HCT116 (cell line): Measurements from ENCODE around the gene NF2. TPM values are rescaled to one million over a fixed set of nuclear protein-coding genes. Genes with fewer than 3 reads are reported as not detected.

Experiments
- ATAC-seq: fragments of 200-7000 bp; cut with Tn5 transposase; 2 replicates; pipeline ENCODE4 v1.9.1; 2020; ENCODE audit warnings: mild to moderate bottlenecking, moderate library complexity
- Bru-seq: library from RNA; stranded (reverse); fragments of 400-500 nt; gene quantifications from one replicate; lab custom pipeline; 2021; lab: Mats Ljungman, UMichigan
- BruChase-seq, 2 experiments: library from RNA; stranded (reverse); fragments of 400-500 nt; gene quantifications; one replicate each; lab custom pipeline; 2021; lab: Mats Ljungman, UMichigan
- BruUV-seq: library from RNA; stranded (reverse); fragments of 400-500 nt; replicated peaks from 2 replicates; lab custom pipeline; 2021; lab: Mats Ljungman, UMichigan
- CTCF ChIA-PET: fragments of 300-600 bp; sonication (Branson Sonifier 250); formaldehyde crosslinking; loops from one replicate; lab custom pipeline; 2021; ENCODE audit warnings: antibody characterized with exemption; lab: Charles Lee
- POLR2A ChIA-PET: fragments of 300-600, 350-600 bp; sonication (Branson Sonifier 250); formaldehyde crosslinking; loops from one replicate; lab custom pipeline; 2021; ENCODE audit warnings: antibody characterized with exemption; lab: Charles Lee
- RAD21 ChIA-PET, 2 experiments: fragments of 300-600 bp; sonication (Branson Sonifier 250); formaldehyde crosslinking; loops; one replicate each; lab custom pipeline; 2023; ENCODE audit warnings: low total read pairs in 2 of 2; ENCODE audit not compliant: uncharacterized antibody in 2 of 2, unreplicated experiment in 2 of 2, low non-redundant PET in 1 of 2; lab: Charles Lee
- DNase-seq: peaks from one replicate; pipeline ENCODE4 v3.0.0-alpha.2; 2010; ENCODE audit warnings: low read depth, low spot score
- H2AFZ ChIP-seq: fragments of 200-600 bp; shearing (Covaris generic), sonication (generic); 2 replicates; pipeline ENCODE4 v1.6.1; 2017; ENCODE audit warnings: low read depth, mixed run types, mixed read lengths, antibody characterized with exemption, low read length; ENCODE audit not compliant: poor library complexity, severe bottlenecking
- H3K27ac ChIP-seq: 2 replicates; pipeline ENCODE4 v1.5.1; 2012; ENCODE audit warnings: low read depth, low read length
- H3K27me3 ChIP-seq: fragments of 200-600 bp; sonication (generic); 2 replicates; pipeline ENCODE4 v1.6.1; 2016; ENCODE audit warnings: mixed run types, low read length, mixed read lengths; ENCODE audit not compliant: insufficient read depth
- H3K36me3 ChIP-seq, 2 experiments: fragments of 200-500 bp in 1 of 2; fragments of 200-600 bp in 1 of 2; sonication (Bioruptor generic) in 1 of 2; sonication (generic) in 1 of 2; 2 replicates each; pipeline versions ENCODE4 v1.5.1 to v1.6.1; 2014 to 2016; ENCODE audit warnings: low read length in 2 of 2, inconsistent platforms in 1 of 2, mixed read lengths in 1 of 2, mixed run types in 1 of 2; ENCODE audit not compliant: insufficient read depth in 2 of 2, control insufficient read depth in 1 of 2
- H3K4me1 ChIP-seq, 2 experiments: fragments of 200-600 bp in 1 of 2; sonication (generic) in 1 of 2; 2 replicates each; pipeline versions ENCODE4 v1.5.1 to v1.6.1; 2012 to 2017; ENCODE audit warnings: low read length in 2 of 2, inconsistent platforms in 1 of 2, mild to moderate bottlenecking in 1 of 2, mixed read lengths in 1 of 2, mixed run types in 1 of 2, moderate library complexity in 1 of 2; ENCODE audit not compliant: insufficient read depth in 2 of 2, control insufficient read depth in 1 of 2
- H3K4me2 ChIP-seq: fragments of 200-600 bp; sonication (generic); 2 replicates; pipeline ENCODE4 v1.6.1; 2017; ENCODE audit warnings: mixed run types, low read length, mixed read lengths
- H3K4me3 ChIP-seq, 2 experiments: fragments of 200-600 bp in 1 of 2; sonication (generic) in 1 of 2; replicated peaks in 1 of 2; 2 replicates each; pipeline ENCODE4 v1.5.1; 2011 to 2016; ENCODE audit warnings: low read length in 2 of 2, control low read depth in 1 of 2, low read depth in 1 of 2, mild to moderate bottlenecking in 1 of 2, mixed read lengths in 1 of 2, mixed run types in 1 of 2
- H3K79me2 ChIP-seq: fragments of 200-600 bp; sonication (generic); 2 replicates; pipeline ENCODE4 v1.6.1; 2017; ENCODE audit warnings: mild to moderate bottlenecking, mixed run types, low read length, moderate library complexity, mixed read lengths; ENCODE audit not compliant: insufficient read depth
- H3K9ac ChIP-seq: fragments of 200-600 bp; sonication (generic); 2 replicates; pipeline ENCODE4 v1.6.1; 2016; ENCODE audit warnings: low read length, mixed read lengths
- H3K9me2 ChIP-seq: fragments of 200-600 bp; sonication (generic), shearing (Covaris generic); 2 replicates; pipeline ENCODE4 v1.6.1; 2017; ENCODE audit warnings: mixed run types, mild to moderate bottlenecking, moderate library complexity; ENCODE audit not compliant: insufficient read depth
- H3K9me3 ChIP-seq, 2 experiments: fragments of 200-500 bp in 1 of 2; fragments of 200-600 bp in 1 of 2; sonication (Bioruptor generic) in 1 of 2; sonication (generic) in 1 of 2; 2 replicates each; pipeline ENCODE4 v1.6.1; 2014 to 2017; ENCODE audit warnings: low read length in 2 of 2, mixed read lengths in 2 of 2, inconsistent platforms in 1 of 2, low read depth in 1 of 2, mild to moderate bottlenecking in 1 of 2, mixed run types in 1 of 2, moderate library complexity in 1 of 2; ENCODE audit not compliant: control insufficient read depth in 1 of 2, insufficient read depth in 1 of 2
- H4K20me1 ChIP-seq: fragments of 200-600 bp; sonication (generic), shearing (Covaris generic); 2 replicates; pipeline ENCODE4 v1.6.1; 2017; ENCODE audit warnings: mixed run types, mild to moderate bottlenecking, moderate library complexity; ENCODE audit not compliant: insufficient read depth
- CBX3 ChIP-seq: IDR thresholded peaks from 2 replicates; pipeline ENCODE4 v1.6.1; 2012; ENCODE audit warnings: low read depth
- CEBPB ChIP-seq: IDR thresholded peaks from 2 replicates; pipeline ENCODE4 v1.6.1; 2012; ENCODE audit warnings: low read depth
- CTCF ChIP-seq, 3 experiments: fragments of 200-600 bp in 1 of 3; sonication (generic) in 1 of 3; IDR thresholded peaks in 2 of 3; conservative IDR thresholded peaks in 1 of 3; 2 replicates each; pipeline ENCODE4 v1.5.1; 2012 to 2017; ENCODE audit warnings: low read depth in 2 of 3, low read length in 2 of 3, antibody characterized with exemption in 1 of 3, borderline replicate concordance in 1 of 3, control low read depth in 1 of 3, mild to moderate bottlenecking in 1 of 3, mixed read lengths in 1 of 3, mixed run types in 1 of 3, moderate library complexity in 1 of 3; ENCODE audit not compliant: insufficient read depth in 1 of 3
- ELF1 ChIP-seq: IDR thresholded peaks from 2 replicates; pipeline ENCODE4 v1.6.1; 2012; ENCODE audit warnings: low read depth, borderline replicate concordance
- EZH2 ChIP-seq: fragments of 200-600 bp; sonication (generic); IDR thresholded peaks from 2 replicates; pipeline ENCODE4 v1.6.1; 2017; ENCODE audit warnings: antibody characterized with exemption, mixed run types
- EZH2phosphoT487 ChIP-seq: fragments of 200-600 bp; IDR thresholded peaks from 2 replicates; pipeline ENCODE4 v1.6.1; 2018; ENCODE audit warnings: antibody characterized with exemption, borderline replicate concordance
- FOSL1 ChIP-seq: IDR thresholded peaks from 2 replicates; pipeline ENCODE4 v1.6.1; 2012; ENCODE audit warnings: low read depth
- JUND ChIP-seq: IDR thresholded peaks from 2 replicates; pipeline ENCODE4 v1.6.1; 2012
- MAX ChIP-seq: IDR thresholded peaks from 2 replicates; pipeline ENCODE4 v1.6.1; 2012
- POLR2A ChIP-seq: IDR thresholded peaks from 2 replicates; pipeline ENCODE4 v1.7.0; 2011; ENCODE audit warnings: borderline replicate concordance; ENCODE audit not compliant: insufficient read depth, insufficient read length; ENCODE audit errors: extremely low read depth
- POLR2AphosphoS5 ChIP-seq: IDR thresholded peaks from 2 replicates; pipeline ENCODE4 v1.6.1; 2011; ENCODE audit warnings: mild to moderate bottlenecking, low read depth, low read length, moderate library complexity
- SIN3A ChIP-seq: IDR thresholded peaks from 2 replicates; pipeline ENCODE4 v1.6.1; 2012; ENCODE audit warnings: low read depth
- SP1 ChIP-seq: IDR thresholded peaks from 2 replicates; pipeline ENCODE4 v1.6.1; 2012; ENCODE audit warnings: low read depth
- SRF ChIP-seq: IDR thresholded peaks from 2 replicates; pipeline ENCODE4 v1.6.1; 2012; ENCODE audit warnings: low read depth
- TCF7L2 ChIP-seq: IDR thresholded peaks from 2 replicates; pipeline ENCODE4 v1.7.0; 2011; ENCODE audit warnings: borderline replicate concordance, inconsistent platforms; ENCODE audit not compliant: insufficient read depth, insufficient read length; ENCODE audit errors: extremely low read depth
- YY1 ChIP-seq: IDR thresholded peaks from 2 replicates; pipeline ENCODE4 v1.6.1; 2011; ENCODE audit warnings: low read length, low read depth, moderate library complexity, mild to moderate bottlenecking; ENCODE audit not compliant: insufficient replicate concordance; ENCODE audit errors: extremely low read depth
- ZBTB33 ChIP-seq: IDR thresholded peaks from 2 replicates; pipeline ENCODE4 v1.6.1; 2011; ENCODE audit warnings: mild to moderate bottlenecking, low read length, moderate library complexity; ENCODE audit not compliant: insufficient replicate concordance; ENCODE audit errors: extremely low read depth
- ZFX ChIP-seq: fragments of 450-650 bp; IDR thresholded peaks from 2 replicates; pipeline ENCODE4 v1.6.1; 2017
- ZNF274 ChIP-seq: fragments of 200-500 bp; sonication (Bioruptor generic); IDR thresholded peaks from 2 replicates; pipeline ENCODE4 v1.6.1; 2014; ENCODE audit warnings: mild to moderate bottlenecking, low read depth, low read length, inconsistent platforms
- intact Hi-C: fragments of 100-400 bp; cut with micrococcal nuclease; formaldehyde crosslinking; loops from 2 replicates; pipeline ENCODE4 v1.10.0; 2022
- long read RNA-seq: library from polyadenylated mRNA; unstranded; transcript quantifications from one replicate; pipeline ENCODE4 v2.0.0, GENCODE V29; 2021; ENCODE audit not compliant: unreplicated experiment
- polyA plus RNA-seq: library from polyadenylated mRNA; unstranded; fragments of >200 nt; gene quantifications from 2 replicates; pipeline ENCODE4 v1.2.1, GENCODE V29; 2012; ENCODE audit warnings: missing spikeins
- total RNA-seq: library from RNA; stranded (reverse); gene quantifications from one replicate; pipeline ENCODE4 v1.2.1, GENCODE V29; 2021; ENCODE audit not compliant: unreplicated experiment
- TF ChIP-seq, protein P1 (sequence below): IDR thresholded peaks from 2 replicates; pipeline ENCODE4 v1.6.1; 2012

The NF2 gene
- total RNA-seq (70.2 TPM), Bru-seq, nascent RNA (percentile 76 among the genes with signal in this experiment), BruChase-seq, experiment 1, labeled RNA remaining after a 6-hour chase (percentile 85 among the genes with signal in this experiment), BruChase-seq, experiment 2, labeled RNA remaining after a 2-hour chase (percentile 73 among the genes with signal in this experiment)
- polyA plus RNA-seq: 19.7 and 23.2 TPM in 2 replicates
- long read RNA-seq, full-length matches to known transcripts: 42 of 91 reads
- long read RNA-seq, partial matches to known transcripts: 3 of 91 reads
- long read RNA-seq, other reads (novel, unspliced or antisense): 46 of 91 reads

- Histone ChIP-seq H3K36me3 (peaks cover 0 to 10% of the 10 kb centered on the region in 2 experiments; a peak in 1 of 4 replicates), H3K9me2 (no peaks in the 10 kb centered on the region), H3K9me3 (no peaks in the 10 kb centered on the region), H3K27ac (peak within 1 kb of the TSS; percentile 86), H3K4me2 (peak within 1 kb of the TSS; percentile 94), H3K4me1 (peaks cover 16 to 31% of the 10 kb centered on the region in 2 experiments), H3K79me2 (peaks cover 45% of the 10 kb centered on the region), H2AFZ (no peak within 1 kb of the TSS), H3K27me3 (no peaks in the 10 kb centered on the region), H4K20me1 (no peaks in the 10 kb centered on the region), H3K4me3 (peak within 1 kb of the TSS; percentile 76 to 92), H3K9ac (peak within 1 kb of the TSS; percentile 93)
- intact Hi-C loops: no loop called here
- peak; percentile 99 for DNase-seq
- ChIA-PET POLR2A (interaction anchor here (0.7 kb wide), 1 partner anchor 18 kb away, joined by 3 read pairs; no protein-coding TSS in a partner anchor), CTCF (interaction anchor here (0.8 kb wide), 1 partner anchor 9 kb away, joined by 3 read pairs; no protein-coding TSS in a partner anchor), RAD21 (no interaction called here)
- no TSS peak for BruUV-seq
- ATAC-seq: peak; percentile 96
- TF ChIP-seq, protein P1, sequence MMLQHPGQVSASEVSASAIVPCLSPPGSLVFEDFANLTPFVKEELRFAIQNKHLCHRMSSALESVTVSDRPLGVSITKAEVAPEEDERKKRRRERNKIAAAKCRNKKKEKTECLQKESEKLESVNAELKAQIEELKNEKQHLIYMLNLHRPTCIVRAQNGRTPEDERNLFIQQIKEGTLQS: no peak
- TF ChIP-seq ZBTB33: no peak
- TF ChIP-seq JUND: no peak
- TF ChIP-seq FOSL1: no peak
- peak; percentile 77 for TF ChIP-seq POLR2A
- no peak for TF ChIP-seq SRF
- TF ChIP-seq CTCF (IDR thresholded peaks at IDR 0.05 in 2 of 3, conservative IDR thresholded peaks at IDR 0.05 in 1 of 3; ENCODE audit: borderline replicate concordance in 1 of 3, insufficient read depth in 1 of 3, low read depth in 2 of 3, low read length in 2 of 3): no peak
- TF ChIP-seq MAX: peak; percentile 65
- TF ChIP-seq YY1: no peak
- no peak for TF ChIP-seq EZH2phosphoT487
- no peak for TF ChIP-seq EZH2
- TF ChIP-seq TCF7L2: no peak
- TF ChIP-seq ELF1: no peak
- TF ChIP-seq CEBPB: no peak
- TF ChIP-seq SIN3A: no peak
- TF ChIP-seq CBX3: no peak
- peak; percentile 73 for TF ChIP-seq POLR2AphosphoS5
- peak; percentile 96 for TF ChIP-seq ZFX
- no peak for TF ChIP-seq ZNF274
- TF ChIP-seq SP1: peak; percentile 98
Observed at GRCh38 chr22:29603358-29604075, at the start of gene NF2. Gene NF2 (plus strand): TSS chr22:29603633. CDS start chr22:29603999, 366 bp downstream.
